Measurements from ENCODE around the gene ALPI.

- TF ChIP-seq POLR2AphosphoS5 (IDR thresholded peaks at IDR 0.05; ENCODE audit: low read depth, low read length) = no peak
- TF ChIP-seq TAF1 (IDR thresholded peaks at IDR 0.05; ENCODE audit: borderline replicate concordance, low read depth, low read length) = no peak
- no peak for TF ChIP-seq POLR2A (IDR thresholded peaks at IDR 0.05; ENCODE audit: low read depth, low read length)
Measured at GRCh38 chr2:232503809-232504323, 47.9 kb downstream of the ALPI start.
